GM19193 (cell line): ENCODE results near the gene GGT5.

ENCODE experiments used
- POLR2A ChIP-seq: IDR thresholded peaks from 4 replicates; pipeline ENCODE4 v1.6.1; 2011; ENCODE audit not compliant: insufficient read depth, insufficient read length; ENCODE audit errors: extremely low read depth

GGT5 gene

GRCh38 chr22:24188705-24189248, 56.1 kb downstream of the GGT5 start:
- no peak for TF ChIP-seq POLR2A

GRCh38 chr22:24187731-24188644, 56.9 kb downstream of the GGT5 start:
- TF ChIP-seq POLR2A, result no peak

- no peak for TF ChIP-seq POLR2A
These were observed 57.8 kb downstream of the GGT5 start for GRCh38 chr22:24186892-24187670.

- TF ChIP-seq POLR2A, result no peak
These were observed 58.5 kb downstream of the GGT5 start for GRCh38 chr22:24186352-24186740.

GRCh38 chr22:24185501-24186351, 59.2 kb downstream of the GGT5 start:
- no peak for TF ChIP-seq POLR2A

GRCh38 chr22:24185001-24185500, 59.8 kb downstream of the GGT5 start:
- no peak for TF ChIP-seq POLR2A

GRCh38 chr22:24184057-24184798, 60.7 kb downstream of the GGT5 start:
- no peak for TF ChIP-seq POLR2A

- no peak for TF ChIP-seq POLR2A
These were observed 61.4 kb downstream of the GGT5 start for GRCh38 chr22:24183321-24184031.

- TF ChIP-seq POLR2A, result no peak
These were observed 62.6 kb downstream of the GGT5 start for GRCh38 chr22:24181996-24182899.

- no peak for TF ChIP-seq POLR2A
These were observed 63.5 kb downstream of the GGT5 start, which contains the start of gene SUSD2 for GRCh38 chr22:24181088-24181995. Gene SUSD2 (plus strand): TSS chr22:24181487. CDS start chr22:24181520, 33 bp downstream.
